ENCODE data around the gene TMUB1.

TMUB1 gene

GRCh38 chr7:151082141-151083070, 887 bp downstream of the TMUB1 start:
- DNase-seq: no peak

- DNase-seq: no peak
Measured at GRCh38 chr7:151081170-151082101, 1.9 kb downstream of the TMUB1 start.

GRCh38 chr7:151080522-151081169, 2.6 kb downstream of the TMUB1 start, which contains the start of gene FASTK:
Gene FASTK, minus strand, starts transcription at chr7:151080809. Its CDS starts 43 bp downstream, at chr7:151080766.
- DNase-seq: peak; percentile 84

GRCh38 chr7:151080067-151080521, 3.2 kb downstream of the TMUB1 start:
- DNase-seq: peak; percentile 36

DNA sequence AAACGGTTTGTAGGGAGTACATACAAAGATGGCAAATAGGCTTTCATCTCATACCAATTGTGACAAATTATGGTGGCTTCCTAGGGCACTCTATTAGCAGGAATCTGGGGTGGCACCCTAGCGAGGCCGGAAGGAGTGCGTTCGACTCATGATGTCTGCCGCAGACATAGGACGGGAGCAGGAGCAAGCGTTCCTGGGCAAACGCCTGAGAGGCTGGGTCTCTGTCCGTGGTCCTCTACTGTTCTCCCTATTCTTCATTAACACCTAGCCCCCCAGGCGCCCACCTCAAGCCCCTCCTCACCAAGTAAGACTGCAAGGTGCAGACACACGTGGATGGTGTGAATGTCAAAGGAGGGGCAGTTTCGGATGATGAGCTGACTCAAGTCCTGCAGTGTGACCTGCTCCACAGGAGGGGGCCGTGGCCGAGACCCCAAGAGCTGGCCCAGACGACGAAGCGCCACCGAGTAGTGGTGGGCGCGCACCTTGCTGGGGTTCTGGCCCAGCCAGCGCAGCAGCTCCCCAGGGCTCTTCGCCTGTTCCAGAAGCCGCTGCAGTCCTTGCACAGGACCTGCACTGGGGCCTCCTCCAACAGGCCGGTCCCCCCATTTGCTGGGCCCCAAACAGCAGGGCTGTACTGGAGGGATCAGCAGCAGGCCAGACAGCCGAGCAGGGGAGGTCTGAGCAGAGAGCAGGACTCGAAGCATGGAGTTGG, 3.9 kb downstream of the TMUB1 start:
- DNase-seq: no peak

DNA sequence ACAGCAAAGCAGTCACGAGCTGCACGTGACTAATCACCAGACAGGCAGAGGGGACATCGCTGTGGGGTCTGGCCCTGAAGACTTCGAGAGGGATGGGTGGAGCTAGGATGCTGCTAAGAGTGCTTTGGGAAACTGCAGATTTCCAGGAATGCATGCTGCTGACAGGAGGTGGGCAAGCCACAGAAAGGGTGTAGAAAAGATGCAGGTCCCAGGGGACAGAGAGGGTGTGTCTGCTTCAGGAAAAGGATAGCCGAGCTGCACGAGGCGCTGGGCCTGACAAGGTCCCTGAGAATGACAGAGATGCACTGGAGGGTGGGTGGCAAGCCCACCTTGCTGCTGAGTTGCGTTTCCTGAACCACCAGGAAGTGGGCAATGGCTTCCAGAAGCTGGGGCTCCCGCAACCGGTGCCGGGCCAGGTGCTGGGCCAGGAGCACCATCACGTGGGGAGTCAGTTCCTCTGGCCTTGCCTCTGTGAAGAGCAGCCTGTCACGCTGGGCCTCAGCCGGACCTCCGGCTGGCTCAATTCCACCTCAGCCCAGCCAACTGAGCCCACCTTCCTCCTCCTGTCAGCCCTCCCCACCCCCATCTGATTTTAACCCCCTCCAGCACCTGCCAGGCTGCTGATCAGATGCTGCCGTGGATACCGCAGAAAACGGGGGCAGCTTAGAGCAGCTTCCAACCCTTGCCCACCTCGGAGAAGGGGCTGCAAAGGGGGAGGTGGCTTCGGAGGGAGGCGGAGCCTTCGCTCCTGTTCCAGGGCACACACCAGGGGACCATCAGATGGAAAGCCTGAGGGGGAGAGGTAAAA, 4.9 kb downstream of the TMUB1 start:
- no peak for DNase-seq

DNA sequence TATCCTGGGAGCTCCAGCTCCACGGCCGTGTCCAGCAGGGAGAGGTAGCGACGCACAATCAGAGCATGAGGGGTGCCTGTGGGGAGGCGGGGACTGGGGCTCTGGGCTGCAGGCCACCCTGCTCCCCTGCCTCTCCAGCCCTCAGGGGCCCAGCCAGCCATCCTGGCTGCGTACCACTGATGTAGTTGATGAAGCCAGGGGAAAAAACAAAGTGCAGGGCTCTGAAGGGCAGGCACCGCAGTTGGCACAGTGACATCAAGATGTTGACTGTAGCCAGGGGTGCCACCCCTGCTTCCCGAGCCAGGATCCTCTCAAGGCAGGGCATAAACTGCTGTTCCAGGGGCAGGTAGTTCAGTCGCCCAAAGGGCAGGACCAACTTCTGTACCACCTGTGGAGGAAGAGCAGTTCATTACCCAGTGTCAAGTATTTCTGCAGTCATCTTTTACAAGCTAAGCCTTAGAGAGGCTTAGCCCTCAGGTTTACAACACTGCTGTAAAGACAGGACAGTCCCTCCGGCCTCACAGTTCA, 5.5 kb downstream of the TMUB1 start:
- no peak for DNase-seq

- no peak for DNase-seq
Measured at GRCh38 chr7:151076863-151077704, 6.2 kb downstream of the TMUB1 start.

DNA sequence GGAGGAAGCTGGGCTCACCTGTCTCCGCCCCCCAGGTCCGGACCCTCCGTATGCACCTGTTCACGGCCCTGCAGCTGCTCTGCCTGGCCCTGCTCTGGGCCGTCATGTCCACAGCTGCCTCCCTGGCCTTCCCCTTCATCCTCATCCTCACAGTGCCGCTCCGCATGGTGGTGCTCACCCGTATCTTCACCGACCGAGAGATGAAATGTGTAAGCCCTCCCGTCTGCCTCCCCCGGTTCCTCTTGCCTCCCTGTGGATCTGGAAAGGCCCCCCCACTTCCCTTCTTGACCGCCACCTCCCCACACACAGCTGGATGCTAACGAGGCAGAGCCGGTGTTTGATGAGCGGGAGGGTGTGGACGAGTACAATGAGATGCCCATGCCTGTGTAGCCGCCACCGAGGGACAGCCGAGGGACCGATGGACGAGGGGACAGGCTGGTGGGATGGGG, 7.3 kb downstream of the TMUB1 start:
- DNase-seq: no peak

DNA sequence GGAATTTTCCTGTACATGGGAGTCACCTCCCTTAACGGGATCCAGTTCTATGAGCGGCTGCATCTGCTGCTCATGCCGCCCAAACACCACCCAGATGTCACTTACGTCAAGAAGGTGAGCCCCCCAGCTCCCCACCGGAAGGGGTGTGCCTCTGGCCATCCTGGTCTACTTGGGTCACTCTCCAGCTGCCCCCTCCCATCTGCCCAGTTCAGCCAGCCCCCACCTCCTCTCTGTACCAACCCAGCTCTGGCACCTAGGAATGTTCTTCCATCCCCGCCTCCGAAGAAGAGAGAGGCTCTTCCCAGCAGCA, 7.7 kb downstream of the TMUB1 start:
- no peak for DNase-seq

- no peak for DNase-seq
Measured at GRCh38 chr7:151074817-151075661, 8.3 kb downstream of the TMUB1 start.

DNA sequence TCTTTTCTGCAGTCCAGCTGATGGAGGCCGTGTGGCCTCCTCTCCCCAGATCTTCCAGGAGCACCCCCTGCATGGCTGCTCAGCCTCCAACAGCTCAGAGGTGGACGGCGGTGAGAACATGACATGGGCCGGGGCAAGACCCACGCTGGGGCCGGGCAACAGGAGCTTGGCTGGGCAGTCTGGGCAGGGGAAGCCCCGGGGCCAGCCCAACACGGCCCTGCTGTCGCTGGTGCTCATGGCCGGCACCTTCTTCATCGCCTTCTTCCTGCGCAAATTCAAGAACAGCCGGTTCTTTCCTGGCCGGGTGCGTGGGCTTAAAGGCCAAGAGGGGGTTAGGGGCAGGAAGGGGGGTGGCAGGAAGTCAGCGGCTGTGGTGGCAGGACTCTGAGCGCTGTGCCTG, 9.3 kb downstream of the TMUB1 start:
- DNase-seq: no peak

- no peak for DNase-seq
Measured at GRCh38 chr7:151071032-151071866, 12.0 kb downstream of the TMUB1 start.

- no peak for DNase-seq
Measured at GRCh38 chr7:151070574-151070960, 12.7 kb downstream of the TMUB1 start.

- DNase-seq: no peak
Measured at GRCh38 chr7:151069841-151070573, 13.3 kb downstream of the TMUB1 start.

- no peak for DNase-seq
Measured at GRCh38 chr7:151068069-151068773, 15.1 kb downstream of the TMUB1 start.
